Hepatocyte (in vitro differentiated cells): ENCODE results near the gene RPL13. TPM values are rescaled to one million over a fixed set of nuclear protein-coding genes. Genes with fewer than 3 reads are reported as not detected.

Source experiments
- DNase-seq: peaks from one replicate; pipeline ENCODE4 v3.0.0-alpha.2; 2016; ENCODE audit warnings: low spot score
- H2AFZ ChIP-seq: fragments of 200-600 bp; sonication (generic); 2 replicates; pipeline ENCODE4 v1.6.0; 2016; ENCODE audit warnings: antibody characterized with exemption, mild to moderate bottlenecking
- H3K27ac ChIP-seq: fragments of 200-600 bp; sonication (generic); 2 replicates; pipeline ENCODE4 v1.5.1; 2016; ENCODE audit warnings: mild to moderate bottlenecking
- H3K27me3 ChIP-seq: fragments of 200-600 bp; sonication (generic); 2 replicates; pipeline ENCODE4 v1.6.1; 2016
- H3K36me3 ChIP-seq: fragments of 200-600 bp; sonication (generic); replicated peaks from 2 replicates; pipeline ENCODE4 v1.5.1; 2016; ENCODE audit warnings: low read depth; ENCODE audit not compliant: insufficient read depth
- H3K4me1 ChIP-seq: fragments of 200-600 bp; sonication (generic); 2 replicates; pipeline ENCODE4 v1.5.1; 2016; ENCODE audit warnings: mild to moderate bottlenecking, moderate library complexity; ENCODE audit not compliant: insufficient read depth
- H3K4me2 ChIP-seq: fragments of 200-600 bp; sonication (generic); 2 replicates; pipeline ENCODE4 v1.6.0; 2016
- H3K4me3 ChIP-seq: fragments of 200-600 bp; sonication (generic); 2 replicates; pipeline ENCODE4 v1.5.1; 2016; ENCODE audit warnings: mild to moderate bottlenecking
- H3K79me2 ChIP-seq: fragments of 200-600 bp; sonication (generic); 2 replicates; pipeline ENCODE4 v1.6.0; 2017; ENCODE audit warnings: mild to moderate bottlenecking
- H3K9me2 ChIP-seq: fragments of 200-600 bp; sonication (generic); replicated peaks from 2 replicates; pipeline ENCODE4 v1.6.0; 2017; ENCODE audit warnings: mild to moderate bottlenecking; ENCODE audit not compliant: insufficient read depth
- H3K9me3 ChIP-seq: fragments of 200-600 bp; sonication (generic); 2 replicates; pipeline ENCODE4 v1.5.1; 2016; ENCODE audit warnings: low read depth, mild to moderate bottlenecking
- H4K20me1 ChIP-seq: fragments of 200-600 bp; sonication (generic); 2 replicates; pipeline ENCODE4 v1.6.0; 2016; ENCODE audit warnings: mild to moderate bottlenecking; ENCODE audit not compliant: insufficient read depth, poor library complexity, severe bottlenecking
- EZH2 ChIP-seq: fragments of 200-600 bp; sonication (generic); IDR thresholded peaks from 2 replicates; pipeline ENCODE4 v1.6.1; 2016; ENCODE audit warnings: antibody characterized with exemption, mild to moderate bottlenecking, borderline replicate concordance
- EZH2phosphoT487 ChIP-seq: fragments of 200-600 bp; sonication (generic); IDR thresholded peaks from one replicate; pipeline ENCODE4 v1.6.1; 2018; ENCODE audit warnings: antibody characterized with exemption, mild to moderate bottlenecking, low read depth, moderate library complexity; ENCODE audit not compliant: unreplicated experiment, severe bottlenecking
- WGBS: methylation state at CpG from one replicate; pipeline ENCODE4 v1.1.6; 2016; ENCODE audit warnings: low lambda C conversion rate; ENCODE audit errors: missing lambda C conversion rate; 5-methylcytosine and 5-hydroxymethylcytosine counted together
- polyA plus RNA-seq: library from polyadenylated mRNA; unstranded; fragments of >200 nt; fragmentation: Nextera tagmentation; extraction: Ambion mirVana; gene quantifications from 2 replicates; pipeline ENCODE4 v1.2.1, GENCODE V29; 2016
- total RNA-seq: library from RNA; depleted of rRNA; stranded (reverse); fragments of >200 nt; gene quantifications from 2 replicates; pipeline ENCODE4 v1.2.3, GENCODE V29; 2014
- TF ChIP-seq, protein P1 (sequence below): fragments of 200-600 bp; sonication (generic); IDR thresholded peaks from 2 replicates; pipeline ENCODE4 v1.5.1; 2016; ENCODE audit warnings: antibody characterized with exemption, mild to moderate bottlenecking; ENCODE audit not compliant: poor library complexity

The RPL13 gene
- total and polyA plus RNA-seq, 2 experiments from 2014 or later = 1,312 to 4,787 TPM

DNA sequence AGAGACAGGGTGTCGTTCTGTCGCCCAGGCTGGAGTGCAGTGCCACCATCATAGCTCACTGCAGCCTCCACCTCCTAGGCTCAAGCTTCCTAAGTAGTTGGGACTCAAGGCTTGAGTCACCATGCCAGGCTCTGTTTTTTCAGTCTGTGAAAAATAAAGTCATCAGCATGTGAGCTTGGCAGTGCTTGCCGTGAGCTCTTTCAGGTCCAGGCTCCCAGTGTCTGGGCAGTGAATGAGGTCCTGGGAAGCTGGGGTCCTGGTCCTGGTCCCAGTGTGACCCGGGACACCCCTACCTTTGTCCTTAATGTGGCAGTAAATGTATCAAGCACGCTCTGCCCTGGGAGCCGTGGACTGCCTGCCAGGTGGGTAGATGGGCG, 22.9 kb upstream of the RPL13 start:
- TF ChIP-seq, protein P1, sequence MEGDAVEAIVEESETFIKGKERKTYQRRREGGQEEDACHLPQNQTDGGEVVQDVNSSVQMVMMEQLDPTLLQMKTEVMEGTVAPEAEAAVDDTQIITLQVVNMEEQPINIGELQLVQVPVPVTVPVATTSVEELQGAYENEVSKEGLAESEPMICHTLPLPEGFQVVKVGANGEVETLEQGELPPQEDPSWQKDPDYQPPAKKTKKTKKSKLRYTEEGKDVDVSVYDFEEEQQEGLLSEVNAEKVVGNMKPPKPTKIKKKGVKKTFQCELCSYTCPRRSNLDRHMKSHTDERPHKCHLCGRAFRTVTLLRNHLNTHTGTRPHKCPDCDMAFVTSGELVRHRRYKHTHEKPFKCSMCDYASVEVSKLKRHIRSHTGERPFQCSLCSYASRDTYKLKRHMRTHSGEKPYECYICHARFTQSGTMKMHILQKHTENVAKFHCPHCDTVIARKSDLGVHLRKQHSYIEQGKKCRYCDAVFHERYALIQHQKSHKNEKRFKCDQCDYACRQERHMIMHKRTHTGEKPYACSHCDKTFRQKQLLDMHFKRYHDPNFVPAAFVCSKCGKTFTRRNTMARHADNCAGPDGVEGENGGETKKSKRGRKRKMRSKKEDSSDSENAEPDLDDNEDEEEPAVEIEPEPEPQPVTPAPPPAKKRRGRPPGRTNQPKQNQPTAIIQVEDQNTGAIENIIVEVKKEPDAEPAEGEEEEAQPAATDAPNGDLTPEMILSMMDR = no peak
- TF ChIP-seq EZH2 = no peak
- no peak for TF ChIP-seq EZH2phosphoT487
- 94% methylated on average over 7 of the region's 7 CpGs for WGBS
- DNase-seq = no peak

DNA sequence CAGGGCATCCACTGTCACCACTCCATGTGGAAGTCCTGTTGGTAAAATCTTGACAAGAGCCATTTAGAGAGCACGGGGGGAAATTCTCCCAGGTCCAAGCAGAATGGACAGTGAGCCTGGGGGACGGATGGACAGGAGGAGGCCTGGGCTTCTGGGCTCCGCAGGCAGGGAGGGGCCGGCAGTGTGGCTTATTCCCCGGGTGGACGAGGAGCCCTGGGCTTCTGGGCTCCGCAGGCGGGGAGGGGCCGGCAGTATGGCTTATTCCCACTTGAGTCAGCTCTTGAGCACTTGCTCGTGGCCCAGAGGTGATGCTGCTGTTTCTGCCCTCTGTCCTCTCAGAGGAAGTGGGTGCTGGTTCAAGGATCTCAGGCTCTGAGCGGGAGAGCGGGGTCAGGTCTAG, 22.2 kb upstream of the RPL13 start:
- TF ChIP-seq EZH2 = no peak
- no peak for TF ChIP-seq EZH2phosphoT487
- TF ChIP-seq, protein P1 = no peak
- Histone ChIP-seq H3K4me3 (no peak overlapping the region), H3K27me3 (no peaks in the 10 kb centered on the region), H3K9me3 (no peaks in the 10 kb centered on the region), H3K36me3 (no peaks in the 10 kb centered on the region), H3K4me1 (no peaks in the 10 kb centered on the region), H3K79me2 (no peaks in the 10 kb centered on the region), H3K9me2 (no peaks in the 10 kb centered on the region), H2AFZ (no peak overlapping the region), H4K20me1 (no peaks in the 10 kb centered on the region), H3K27ac (no peak overlapping the region), H3K4me2 (no peak overlapping the region)
- WGBS = over 99% methylated on average over 12 of the region's 12 CpGs
- no peak for DNase-seq

More for the DNA sequence above, 22.9 kb upstream of the RPL13 start:
- Histone ChIP-seq H3K36me3 (no peaks in the 10 kb centered on the region), H3K9me3 (no peaks in the 10 kb centered on the region), H3K4me1 (no peaks in the 10 kb centered on the region), H2AFZ (no peak overlapping the region), H3K9me2 (no peaks in the 10 kb centered on the region), H4K20me1 (no peaks in the 10 kb centered on the region), H3K27me3 (no peaks in the 10 kb centered on the region), H3K79me2 (no peaks in the 10 kb centered on the region), H3K4me2 (no peak overlapping the region), H3K4me3 (no peak overlapping the region), H3K27ac (no peak overlapping the region)

DNA sequence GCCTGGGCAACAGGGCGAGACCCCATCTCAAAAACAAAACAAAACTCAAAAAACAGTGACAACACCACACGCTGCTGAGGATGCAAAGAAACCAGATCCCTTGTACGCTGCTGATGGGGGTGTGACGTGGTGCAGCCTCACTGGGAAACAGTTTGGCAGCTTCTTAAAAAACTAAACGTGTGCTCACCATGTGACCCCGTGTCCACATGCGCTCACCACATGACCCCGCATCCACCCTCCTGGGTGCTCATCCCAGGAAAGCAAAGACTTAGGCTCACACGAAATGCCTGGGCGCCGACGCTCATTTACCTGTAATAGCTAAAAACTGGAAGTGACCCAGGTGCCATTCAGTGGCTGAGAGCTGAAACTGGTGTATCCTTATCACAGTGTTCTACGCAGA, 19.9 kb upstream of the RPL13 start:
- H3K27me3 ChIP-seq = no peaks in the 10 kb centered on the region
- no peaks in the 10 kb centered on the region for H4K20me1 ChIP-seq
- no peak overlapping the region for H2AFZ ChIP-seq
- no peaks in the 10 kb centered on the region for H3K9me2 ChIP-seq
- H3K36me3 ChIP-seq = no peaks in the 10 kb centered on the region
- H3K4me2 ChIP-seq = no peak overlapping the region
- 91% methylated on average over 13 of the region's 13 CpGs for WGBS
- DNase-seq = no peak
- H3K79me2 ChIP-seq = no peaks in the 10 kb centered on the region
- H3K4me3 ChIP-seq = no peak overlapping the region
- H3K4me1 ChIP-seq = peaks cover 5% of the 10 kb centered on the region
- TF ChIP-seq EZH2 (no peak), EZH2phosphoT487 (no peak)
- TF ChIP-seq, protein P1 = no peak
- no peak overlapping the region for H3K27ac ChIP-seq
- H3K9me3 ChIP-seq = no peaks in the 10 kb centered on the region

DNA sequence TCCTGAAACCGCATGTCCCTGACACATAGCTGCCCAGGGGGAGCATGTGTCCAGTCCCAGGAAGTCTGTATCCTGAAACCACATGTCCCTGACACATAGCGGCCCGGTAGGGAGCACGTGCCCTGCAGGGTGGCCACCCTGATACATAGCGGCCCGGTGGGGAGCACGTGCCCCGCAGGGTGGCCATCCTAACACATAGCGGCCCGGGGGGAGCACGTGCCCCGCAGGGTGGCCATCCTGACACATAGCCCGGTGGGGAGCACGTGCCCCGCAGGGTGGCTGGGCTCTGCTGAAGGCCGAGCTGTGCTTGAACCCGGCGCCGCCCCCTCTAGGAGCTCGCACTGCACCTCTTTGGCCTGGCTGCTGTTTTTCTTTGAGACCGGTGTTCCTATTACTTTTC, 18.7 kb upstream of the RPL13 start:
- no peak overlapping the region for H3K4me2 ChIP-seq
- H3K4me3 ChIP-seq = no peak overlapping the region
- no peak overlapping the region for H2AFZ ChIP-seq
- H3K4me1 ChIP-seq = peaks cover 7% of the 10 kb centered on the region
- TF ChIP-seq EZH2phosphoT487 = no peak
- TF ChIP-seq, protein P1 = no peak
- TF ChIP-seq EZH2 = no peak
- no peak overlapping the region for H3K27ac ChIP-seq
- H3K27me3 ChIP-seq = no peaks in the 10 kb centered on the region
- no peak for DNase-seq
- no peaks in the 10 kb centered on the region for H3K9me3 ChIP-seq
- H3K9me2 ChIP-seq = no peaks in the 10 kb centered on the region
- WGBS = 94% methylated on average over 14 of the region's 21 CpGs
- H3K79me2 ChIP-seq = no peaks in the 10 kb centered on the region
- no peaks in the 10 kb centered on the region for H3K36me3 ChIP-seq
- H4K20me1 ChIP-seq = no peaks in the 10 kb centered on the region
